CD4-positive, alpha-beta T cell treated with Interleukin-4 for 1 hour (primary cell): ENCODE results near the gene TRIM49D1.
"Not testable (repeated sequence)": the region's sequence is repeated elsewhere in the genome, so short reads cannot be mapped to it uniquely, and the experiment has no call there.

Experiments used
- DNase-seq, 2 donors: peaks; one replicate each; pipeline ENCODE4 v3.0.0-alpha.2; 2020 to 2022

Gene TRIM49D1, protein sequence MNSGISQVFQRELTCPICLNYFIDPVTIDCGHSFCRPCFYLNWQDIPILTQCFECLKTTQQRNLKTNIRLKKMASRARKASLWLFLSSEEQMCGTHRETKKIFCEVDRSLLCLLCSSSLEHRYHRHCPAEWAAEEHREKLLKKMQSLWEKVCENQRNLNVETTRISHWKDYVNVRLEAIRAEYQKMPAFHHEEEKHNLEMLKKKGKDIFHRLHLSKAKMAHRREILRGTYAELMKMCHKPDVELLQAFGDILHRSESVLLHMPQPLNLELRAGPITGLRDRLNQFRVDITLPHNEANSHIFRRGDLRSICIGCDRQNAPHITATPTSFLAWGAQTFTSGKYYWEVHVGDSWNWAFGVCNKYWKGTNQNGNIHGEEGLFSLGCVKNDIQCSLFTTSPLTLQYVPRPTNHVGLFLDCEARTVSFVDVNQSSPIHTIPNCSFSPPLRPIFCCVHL

DNA sequence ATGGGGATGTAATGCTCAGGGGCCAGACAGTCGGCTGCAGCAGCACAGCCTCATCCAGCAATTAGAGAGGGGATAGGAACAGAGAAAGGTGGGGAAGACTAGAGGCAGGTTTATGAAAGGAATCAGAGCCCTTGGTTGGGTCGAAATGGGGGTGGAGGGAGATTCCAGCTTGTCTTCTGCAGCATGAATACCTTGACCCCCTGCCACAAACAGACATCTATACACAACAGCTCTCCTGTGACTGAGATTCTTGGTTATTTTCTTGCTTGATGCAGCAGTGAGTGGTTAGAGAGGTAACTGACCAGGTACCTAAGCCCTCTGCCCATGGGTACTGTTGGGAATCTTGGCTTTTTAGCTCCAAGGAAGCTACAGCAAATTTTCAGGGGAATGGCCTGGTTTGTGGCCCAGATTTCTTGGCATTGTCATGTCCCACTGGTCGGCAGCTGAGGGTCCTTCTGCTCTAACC lies at the start of gene TRIM49D1:
Gene TRIM49D1 (minus strand): TSS at position 51 of the 466 bp plus-strand sequence. CDS start 4,535 bp downstream, outside the sequence.
- DNase-seq, result no peak

DNA sequence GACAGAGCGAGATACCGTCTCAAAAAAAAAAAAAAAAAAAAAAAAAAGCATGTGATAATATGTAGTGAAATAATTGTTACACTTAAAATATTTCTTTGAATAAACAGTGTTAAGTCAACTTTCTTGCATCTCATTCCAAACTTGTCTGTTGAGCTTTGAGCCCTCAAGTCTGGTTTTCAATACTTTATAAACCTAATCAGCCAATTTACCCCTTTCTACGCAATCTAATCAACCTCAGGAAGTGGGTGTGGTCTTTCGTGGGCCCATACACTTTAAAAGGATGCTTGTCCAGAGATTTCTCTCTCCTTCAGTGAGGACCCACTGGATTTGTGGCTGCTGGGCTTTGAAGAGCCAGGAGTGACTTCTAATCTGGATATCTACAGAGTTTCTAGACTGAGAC lies 43.7 kb upstream of the TRIM49D1 start, which contains the start of gene TRIM64:
Gene TRIM64 (plus strand): TSS at position 301 of the 400 bp plus-strand sequence. CDS start 2,467 bp downstream, outside the sequence.
- DNase-seq, result not testable (repeated sequence)

- DNase-seq, result not testable (repeated sequence)
Measured at GRCh38 chr11:89960833-89961232, 38.8 kb upstream of the TRIM49D1 start.

DNA sequence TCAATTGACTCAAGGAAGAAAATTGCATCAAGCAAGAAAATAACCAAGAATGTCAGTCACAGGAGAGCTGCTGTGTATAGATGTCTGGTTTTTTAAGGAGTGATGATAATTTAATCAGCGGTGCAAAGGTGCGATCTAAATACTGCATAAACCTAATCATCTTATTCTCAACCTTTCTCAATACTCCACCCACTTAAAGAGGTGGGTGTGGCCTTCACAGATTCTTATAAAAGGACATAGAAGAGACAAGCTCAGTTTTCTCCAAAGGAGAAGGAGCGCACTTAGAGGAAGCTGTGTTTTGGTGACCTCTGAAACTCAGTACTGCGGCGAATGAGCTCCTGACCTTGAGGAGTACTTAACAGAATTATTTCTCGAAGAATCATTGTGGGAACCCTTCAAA lies 1.7 kb upstream of the TRIM49D1 start, which contains the start of gene TRIM49D2:
Gene TRIM49D2 (plus strand): TSS at position 301 of the 400 bp plus-strand sequence. CDS start 2,698 bp downstream, outside the sequence.
- DNase-seq, result not testable (repeated sequence)

DNA sequence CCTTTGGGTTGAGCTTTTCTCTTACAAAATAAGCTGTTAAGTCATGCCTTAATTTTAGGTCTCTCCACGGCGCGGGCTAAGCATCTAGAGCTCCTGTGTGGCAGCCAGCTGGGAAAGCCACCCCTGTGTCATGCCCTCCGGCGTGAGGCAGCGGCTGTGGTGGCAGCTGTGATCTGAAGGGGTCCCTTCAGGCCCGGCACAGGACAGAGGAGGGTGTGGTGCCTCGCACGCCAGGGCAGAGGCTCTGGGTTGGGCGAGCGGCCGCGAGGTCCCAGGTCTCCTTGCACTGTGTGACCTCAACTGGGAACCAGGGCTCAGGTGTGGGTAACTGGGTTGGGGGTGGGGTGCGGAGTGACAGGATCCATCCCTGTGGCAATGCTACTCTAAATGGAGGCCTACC lies 21.2 kb downstream of the TRIM49D1 start:
- DNase-seq, result not testable (repeated sequence)

DNA sequence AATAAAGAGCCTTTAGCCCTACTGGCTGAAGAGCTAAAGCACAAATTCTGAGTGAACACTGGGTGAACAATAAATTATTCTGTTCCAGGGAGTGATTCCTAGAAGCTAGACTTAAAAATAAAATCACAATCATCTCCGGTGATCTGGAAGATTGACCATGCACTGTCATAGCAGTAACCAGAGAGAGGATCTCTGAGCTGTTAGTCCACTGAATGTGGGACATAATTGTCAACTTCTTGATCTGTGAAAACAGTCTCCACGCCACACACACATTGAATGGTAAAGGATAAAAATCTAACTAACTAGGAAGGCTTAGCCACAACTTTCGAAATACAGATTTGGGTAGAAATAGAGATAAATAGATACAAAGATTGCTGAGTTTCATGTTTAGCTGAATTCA lies 28.8 kb downstream of the TRIM49D1 start:
- not testable (repeated sequence) for DNase-seq

- not testable (repeated sequence) for DNase-seq
Measured at GRCh38 chr11:89877511-89877910, 44.5 kb downstream of the TRIM49D1 start.

DNA sequence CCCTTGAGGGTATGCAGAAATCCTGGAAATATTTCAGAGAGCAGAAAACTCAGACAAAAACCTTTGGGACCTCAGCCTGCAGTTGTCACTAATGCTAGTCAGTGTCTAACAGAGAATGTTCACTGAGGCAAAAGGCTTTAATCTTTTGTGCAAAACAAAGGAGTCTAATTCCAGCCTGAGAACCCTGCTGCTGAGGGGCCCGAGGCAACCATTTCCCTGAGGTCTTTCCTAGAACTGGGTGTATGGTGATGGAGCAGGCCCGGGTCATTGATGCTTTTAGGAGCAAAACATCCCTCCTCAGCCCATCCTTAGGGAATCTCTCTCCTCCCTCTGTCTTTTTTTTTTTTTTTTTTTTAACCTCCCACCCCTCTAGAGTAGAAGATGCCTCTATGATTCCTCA lies 49.5 kb downstream of the TRIM49D1 start:
- DNase-seq, result not testable (repeated sequence)

DNA sequence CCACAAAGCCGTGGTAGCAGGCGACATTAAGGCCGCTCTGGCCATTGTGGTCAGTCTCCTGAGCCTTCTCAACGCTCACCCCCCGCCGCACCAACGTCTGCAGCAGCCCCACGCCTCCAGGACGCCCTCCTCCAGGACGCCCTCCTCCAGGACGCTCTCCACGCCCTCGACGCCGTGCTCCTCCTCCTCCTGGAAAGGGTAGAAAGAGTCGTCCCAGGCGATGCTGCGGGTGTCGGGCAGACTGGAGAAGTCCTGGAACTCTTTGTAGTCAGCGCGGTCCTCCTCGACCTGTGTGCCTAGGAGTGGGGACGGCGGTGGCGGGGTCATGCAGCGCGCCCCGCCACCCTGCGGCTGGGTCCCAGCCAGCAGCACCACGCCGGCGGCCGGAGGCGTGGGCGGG lies 56.8 kb downstream of the TRIM49D1 start:
- not testable (repeated sequence) for DNase-seq

- not testable (repeated sequence) for DNase-seq
Measured at GRCh38 chr11:89863906-89864704, 57.9 kb downstream of the TRIM49D1 start.
